MM.1S (cell line): ENCODE measurements around the gene TMPRSS11D.

ENCODE experiments used
- EZH2 ChIP-seq: fragments of 300-600 bp; sonication (generic); optimal IDR thresholded peaks from 2 replicates; pipeline ENCODE3; 2017; ENCODE audit warnings: low read depth, mild to moderate bottlenecking, antibody characterized with exemption, low read length, mixed read lengths
- EZH2phosphoT487 ChIP-seq: fragments of 300-600 bp; sonication (generic); IDR thresholded peaks from 2 replicates; pipeline ENCODE4 v1.6.1; 2018; ENCODE audit warnings: antibody characterized with exemption, low read length
- TF ChIP-seq, protein P1 (sequence below): fragments of 300-600 bp; sonication (generic); IDR thresholded peaks from 2 replicates; pipeline ENCODE4 v1.5.1; 2016; ENCODE audit warnings: antibody characterized with exemption, low read length, mixed read lengths

DNA sequence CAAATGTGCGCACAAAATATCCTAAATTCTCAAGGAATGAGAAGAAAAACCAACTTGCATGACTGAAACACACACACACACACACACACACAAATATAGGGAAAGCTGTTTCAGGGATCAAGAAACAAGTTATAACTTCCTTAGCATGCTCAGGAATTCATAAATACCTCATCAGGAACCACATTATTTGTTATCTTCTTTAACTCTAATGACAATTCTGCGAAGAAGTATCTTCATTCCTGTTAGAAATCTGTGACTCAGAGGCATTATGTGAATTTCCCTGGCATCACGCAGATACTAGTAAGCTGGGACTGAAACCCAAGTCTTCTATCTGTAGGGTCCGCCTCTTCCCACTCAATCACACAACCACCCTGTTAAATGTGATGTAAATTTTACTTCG, 49.2 kb upstream of the TMPRSS11D start:
- TF ChIP-seq, protein P1, sequence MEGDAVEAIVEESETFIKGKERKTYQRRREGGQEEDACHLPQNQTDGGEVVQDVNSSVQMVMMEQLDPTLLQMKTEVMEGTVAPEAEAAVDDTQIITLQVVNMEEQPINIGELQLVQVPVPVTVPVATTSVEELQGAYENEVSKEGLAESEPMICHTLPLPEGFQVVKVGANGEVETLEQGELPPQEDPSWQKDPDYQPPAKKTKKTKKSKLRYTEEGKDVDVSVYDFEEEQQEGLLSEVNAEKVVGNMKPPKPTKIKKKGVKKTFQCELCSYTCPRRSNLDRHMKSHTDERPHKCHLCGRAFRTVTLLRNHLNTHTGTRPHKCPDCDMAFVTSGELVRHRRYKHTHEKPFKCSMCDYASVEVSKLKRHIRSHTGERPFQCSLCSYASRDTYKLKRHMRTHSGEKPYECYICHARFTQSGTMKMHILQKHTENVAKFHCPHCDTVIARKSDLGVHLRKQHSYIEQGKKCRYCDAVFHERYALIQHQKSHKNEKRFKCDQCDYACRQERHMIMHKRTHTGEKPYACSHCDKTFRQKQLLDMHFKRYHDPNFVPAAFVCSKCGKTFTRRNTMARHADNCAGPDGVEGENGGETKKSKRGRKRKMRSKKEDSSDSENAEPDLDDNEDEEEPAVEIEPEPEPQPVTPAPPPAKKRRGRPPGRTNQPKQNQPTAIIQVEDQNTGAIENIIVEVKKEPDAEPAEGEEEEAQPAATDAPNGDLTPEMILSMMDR, result no peak
- TF ChIP-seq EZH2 (no peak), EZH2phosphoT487 (no peak)
